ENCODE data around the gene ATG9B.
"Not testable (repeated sequence)": the region's sequence is repeated elsewhere in the genome, so short reads cannot be mapped to it uniquely, and the experiment has no call there.

The ATG9B gene

GRCh38 chr7:151013733-151014497 lies 10.4 kb downstream of the ATG9B start:
- peak; percentile 33 for TF ChIP-seq CTCF (conservative IDR thresholded peaks at IDR 0.05; ENCODE audit: low read length)
- H3K4me3 ChIP-seq (ENCODE audit: low read length) = peak overlapping the region; percentile 54
- DNase-seq (ENCODE audit: low read depth) = peak; percentile 71

GRCh38 chr7:151013356-151013732 lies 10.9 kb downstream of the ATG9B start:
- H3K4me3 ChIP-seq (ENCODE audit: low read length) = peak overlapping the region; percentile 54
- no peak for TF ChIP-seq CTCF (conservative IDR thresholded peaks at IDR 0.05; ENCODE audit: low read length)
- no peak for DNase-seq (ENCODE audit: low read depth)

GRCh38 chr7:151012911-151013347 lies 11.4 kb downstream of the ATG9B start:
- peak; percentile 67 for TF ChIP-seq CTCF (conservative IDR thresholded peaks at IDR 0.05; ENCODE audit: low read length)
- H3K4me3 ChIP-seq (ENCODE audit: low read length) = no peak overlapping the region
- DNase-seq (ENCODE audit: low read depth) = peak; percentile 28

GRCh38 chr7:151012031-151012692 lies 12.1 kb downstream of the ATG9B start:
- no peak overlapping the region for H3K4me3 ChIP-seq (ENCODE audit: low read length)
- TF ChIP-seq CTCF (conservative IDR thresholded peaks at IDR 0.05; ENCODE audit: low read length) = no peak
- DNase-seq (ENCODE audit: low read depth) = no peak

GRCh38 chr7:151011616-151012015 lies 12.7 kb downstream of the ATG9B start:
- not testable (repeated sequence) for DNase-seq (ENCODE audit: low read depth)

GRCh38 chr7:151011097-151011409 lies 13.2 kb downstream of the ATG9B start:
- no peak for DNase-seq (ENCODE audit: low read depth)
- H3K4me3 ChIP-seq (ENCODE audit: low read length) = no peak overlapping the region
- TF ChIP-seq CTCF (conservative IDR thresholded peaks at IDR 0.05; ENCODE audit: low read length) = no peak

More at GRCh38 chr7:151011616-151012015, 12.7 kb downstream of the ATG9B start:
- H3K4me3 ChIP-seq (ENCODE audit: low read length) = not testable (repeated sequence)

GRCh38 chr7:151010307-151011096 lies 13.8 kb downstream of the ATG9B start:
- no peak overlapping the region; the same call in 1 of the 2 replicates for H3K4me3 ChIP-seq (ENCODE audit: low read length)
- peak; percentile 16 for DNase-seq (ENCODE audit: low read depth)
- no peak for TF ChIP-seq CTCF (conservative IDR thresholded peaks at IDR 0.05; ENCODE audit: low read length)
